Smooth muscle cell (in vitro differentiated cells): ENCODE measurements around the gene SLC29A1. TPM values are rescaled to one million over a fixed set of nuclear protein-coding genes. Genes with fewer than 3 reads are reported as not detected.

Source experiments
- DNase-seq: peaks from one replicate; lab custom pipeline; 2025; ENCODE audit not compliant: unreplicated experiment; lab: John Stamatoyannopoulos, UW
- H2AFZ ChIP-seq: fragments of 200-600 bp; sonication (generic); 2 replicates; pipeline ENCODE4 v1.6.0; 2016; ENCODE audit warnings: antibody characterized with exemption, low read depth, mild to moderate bottlenecking
- H3F3A ChIP-seq: fragments of 200-600 bp; sonication (generic); 2 replicates; pipeline ENCODE4 v1.6.0; 2017; ENCODE audit warnings: antibody characterized with exemption, low read depth
- H3K27ac ChIP-seq: fragments of 200-600 bp; sonication (generic); 2 replicates; pipeline ENCODE4 v1.5.1; 2016; ENCODE audit warnings: low read depth, mild to moderate bottlenecking
- H3K27me3 ChIP-seq: fragments of 200-600 bp; sonication (generic); 2 replicates; pipeline ENCODE4 v1.6.1; 2016; ENCODE audit warnings: low read depth, mild to moderate bottlenecking
- H3K36me3 ChIP-seq: fragments of 200-600 bp; sonication (generic); 2 replicates; pipeline ENCODE4 v1.5.1; 2016; ENCODE audit warnings: low read depth
- H3K4me1 ChIP-seq: fragments of 200-600 bp; sonication (generic); 2 replicates; pipeline ENCODE4 v1.5.1; 2016; ENCODE audit warnings: low read depth
- H3K4me2 ChIP-seq: fragments of 200-600 bp; sonication (generic); 2 replicates; pipeline ENCODE4 v1.6.0; 2016; ENCODE audit warnings: mild to moderate bottlenecking
- H3K4me3 ChIP-seq: fragments of 200-600 bp; sonication (generic); 2 replicates; pipeline ENCODE4 v1.5.1; 2016; ENCODE audit warnings: mild to moderate bottlenecking
- H3K79me2 ChIP-seq: fragments of 200-600 bp; sonication (generic); 2 replicates; pipeline ENCODE4 v1.6.0; 2016; ENCODE audit warnings: low read depth, mild to moderate bottlenecking
- H3K9ac ChIP-seq: fragments of 200-600 bp; sonication (generic); 2 replicates; pipeline ENCODE4 v1.6.0; 2016; ENCODE audit warnings: low read depth
- H3K9me3 ChIP-seq: fragments of 200-600 bp; sonication (generic); replicated peaks from 2 replicates; pipeline ENCODE4 v1.5.1; 2016; ENCODE audit warnings: low read depth
- H4K20me1 ChIP-seq: fragments of 200-600 bp; sonication (generic); 2 replicates; pipeline ENCODE4 v1.6.0; 2016; ENCODE audit warnings: low read depth
- WGBS: methylation state at CpG from one replicate; pipeline ENCODE4 v1.1.7; 2016; ENCODE audit warnings: low lambda C conversion rate; 5-methylcytosine and 5-hydroxymethylcytosine counted together
- polyA plus RNA-seq: library from polyadenylated mRNA; unstranded; fragments of >200 nt; fragmentation: Nextera tagmentation; extraction: Ambion mirVana; gene quantifications from 2 replicates; pipeline ENCODE4 v1.2.1, GENCODE V29; 2016
- total RNA-seq: library from RNA; depleted of rRNA; stranded (reverse); fragments of >200 nt; gene quantifications from 2 replicates; pipeline ENCODE4 v1.2.3, GENCODE V29; 2014
- TF ChIP-seq, protein P1 (sequence below): fragments of 200-600 bp; sonication (generic); IDR thresholded peaks from 2 replicates; pipeline ENCODE4 v1.5.1; 2017; ENCODE audit warnings: borderline replicate concordance, mild to moderate bottlenecking, antibody characterized with exemption; ENCODE audit not compliant: insufficient read depth, poor library complexity, severe bottlenecking

SLC29A1 gene
- total and polyA plus RNA-seq, 2 experiments from 2014 or later, result 7.4 to 8.0 TPM

DNA sequence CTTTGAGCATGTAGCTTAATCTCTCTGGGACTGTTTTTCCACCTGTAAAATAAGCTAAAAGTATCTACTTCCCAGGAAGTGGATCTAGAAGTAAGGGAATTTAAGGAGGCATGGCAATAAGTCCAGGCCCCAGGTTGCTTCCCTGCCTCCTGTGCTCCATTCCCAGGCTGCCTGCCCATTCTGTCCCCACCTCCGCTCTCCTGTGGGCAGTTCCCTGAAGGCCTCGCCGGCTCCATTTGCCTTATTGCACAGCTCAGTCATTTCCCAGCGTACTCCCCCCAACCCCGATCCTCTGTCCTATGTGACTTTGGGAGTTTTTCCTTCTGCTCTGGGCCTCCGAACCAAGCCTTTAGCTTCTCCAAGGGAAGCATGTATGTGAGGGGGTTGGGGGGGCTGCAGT is 4.6 kb downstream of the SLC29A1 start:
- no peaks in the 10 kb centered on the region for H3K79me2 ChIP-seq
- DNase-seq, result no peak
- H3K36me3 ChIP-seq, result no peaks in the 10 kb centered on the region
- no peak overlapping the region for H3K9ac ChIP-seq
- H3K9me3 ChIP-seq, result no peaks in the 10 kb centered on the region
- H3K4me1 ChIP-seq, result peaks cover 20% of the 10 kb centered on the region
- H4K20me1 ChIP-seq, result no peaks in the 10 kb centered on the region
- H3K27ac ChIP-seq, result no peak overlapping the region
- TF ChIP-seq, protein P1, sequence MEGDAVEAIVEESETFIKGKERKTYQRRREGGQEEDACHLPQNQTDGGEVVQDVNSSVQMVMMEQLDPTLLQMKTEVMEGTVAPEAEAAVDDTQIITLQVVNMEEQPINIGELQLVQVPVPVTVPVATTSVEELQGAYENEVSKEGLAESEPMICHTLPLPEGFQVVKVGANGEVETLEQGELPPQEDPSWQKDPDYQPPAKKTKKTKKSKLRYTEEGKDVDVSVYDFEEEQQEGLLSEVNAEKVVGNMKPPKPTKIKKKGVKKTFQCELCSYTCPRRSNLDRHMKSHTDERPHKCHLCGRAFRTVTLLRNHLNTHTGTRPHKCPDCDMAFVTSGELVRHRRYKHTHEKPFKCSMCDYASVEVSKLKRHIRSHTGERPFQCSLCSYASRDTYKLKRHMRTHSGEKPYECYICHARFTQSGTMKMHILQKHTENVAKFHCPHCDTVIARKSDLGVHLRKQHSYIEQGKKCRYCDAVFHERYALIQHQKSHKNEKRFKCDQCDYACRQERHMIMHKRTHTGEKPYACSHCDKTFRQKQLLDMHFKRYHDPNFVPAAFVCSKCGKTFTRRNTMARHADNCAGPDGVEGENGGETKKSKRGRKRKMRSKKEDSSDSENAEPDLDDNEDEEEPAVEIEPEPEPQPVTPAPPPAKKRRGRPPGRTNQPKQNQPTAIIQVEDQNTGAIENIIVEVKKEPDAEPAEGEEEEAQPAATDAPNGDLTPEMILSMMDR, result no peak
- H3K4me3 ChIP-seq, result no peak overlapping the region
- no peak overlapping the region for H2AFZ ChIP-seq
- no peaks in the 10 kb centered on the region for H3F3A ChIP-seq
- H3K27me3 ChIP-seq, result no peaks in the 10 kb centered on the region
- WGBS, result 95% methylated on average over 6 of the region's 6 CpGs
- H3K4me2 ChIP-seq, result no peak overlapping the region

DNA sequence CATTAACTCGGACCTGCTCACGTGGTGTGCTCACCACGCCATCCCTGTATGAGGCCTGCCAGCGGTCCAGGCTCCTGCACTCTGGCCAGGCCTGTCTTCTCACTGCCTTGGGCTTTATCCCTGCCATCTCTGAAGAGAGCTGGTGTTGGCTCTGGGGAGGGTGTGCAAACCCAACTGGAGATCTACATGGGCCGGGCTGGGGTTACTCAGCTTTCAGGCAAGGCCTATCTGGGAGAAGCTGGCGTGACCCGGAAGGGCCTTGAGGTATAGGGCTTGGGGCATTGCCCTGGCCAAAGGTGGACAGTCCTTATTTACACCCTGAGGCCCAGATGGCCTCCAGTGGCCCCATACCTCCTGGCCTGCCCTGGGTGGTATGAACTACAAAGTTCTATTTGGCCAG is 5.0 kb downstream of the SLC29A1 start:
- Histone ChIP-seq H3K4me3 (no peak overlapping the region), H3F3A (no peaks in the 10 kb centered on the region), H3K4me2 (no peak overlapping the region), H3K36me3 (no peaks in the 10 kb centered on the region), H3K27me3 (no peaks in the 10 kb centered on the region), H2AFZ (no peak overlapping the region), H3K4me1 (peaks cover 19% of the 10 kb centered on the region), H4K20me1 (no peaks in the 10 kb centered on the region), H3K79me2 (no peaks in the 10 kb centered on the region), H3K27ac (no peak overlapping the region), H3K9me3 (no peaks in the 10 kb centered on the region), H3K9ac (no peak overlapping the region)
- TF ChIP-seq, protein P1, result no peak
- no peak for DNase-seq
- WGBS, result 94% methylated on average over 7 of the region's 7 CpGs

DNA sequence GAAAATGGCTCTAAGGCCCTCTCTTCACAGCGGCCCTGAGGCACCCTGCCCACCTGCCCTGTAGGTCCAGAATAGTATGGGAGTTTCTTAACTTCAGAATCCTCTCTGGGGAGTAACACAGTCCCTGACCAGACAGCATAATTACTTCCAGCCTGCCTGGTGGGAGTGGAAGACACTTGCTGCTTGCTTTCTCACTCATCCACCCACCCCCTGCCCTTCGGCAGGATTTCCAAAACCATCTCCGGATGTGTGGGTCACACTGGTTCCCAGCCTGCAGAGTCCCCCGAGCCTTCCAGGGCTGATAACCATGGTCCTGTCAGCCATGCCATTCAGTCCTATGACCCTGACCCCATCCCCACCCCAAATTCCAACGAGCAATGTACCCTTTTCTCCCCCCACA is 5.4 kb downstream of the SLC29A1 start:
- Histone ChIP-seq H2AFZ (no peak overlapping the region), H3K27me3 (no peaks in the 10 kb centered on the region), H3K4me1 (peaks cover 19% of the 10 kb centered on the region), H3K79me2 (no peaks in the 10 kb centered on the region), H3K4me3 (no peak overlapping the region), H3K9ac (no peak overlapping the region), H4K20me1 (no peaks in the 10 kb centered on the region), H3K27ac (no peak overlapping the region), H3F3A (no peaks in the 10 kb centered on the region), H3K4me2 (no peak overlapping the region), H3K36me3 (no peaks in the 10 kb centered on the region), H3K9me3 (no peaks in the 10 kb centered on the region)
- 74% methylated on average over 5 of the region's 5 CpGs for WGBS
- no peak for DNase-seq
- TF ChIP-seq, protein P1, result no peak

DNA sequence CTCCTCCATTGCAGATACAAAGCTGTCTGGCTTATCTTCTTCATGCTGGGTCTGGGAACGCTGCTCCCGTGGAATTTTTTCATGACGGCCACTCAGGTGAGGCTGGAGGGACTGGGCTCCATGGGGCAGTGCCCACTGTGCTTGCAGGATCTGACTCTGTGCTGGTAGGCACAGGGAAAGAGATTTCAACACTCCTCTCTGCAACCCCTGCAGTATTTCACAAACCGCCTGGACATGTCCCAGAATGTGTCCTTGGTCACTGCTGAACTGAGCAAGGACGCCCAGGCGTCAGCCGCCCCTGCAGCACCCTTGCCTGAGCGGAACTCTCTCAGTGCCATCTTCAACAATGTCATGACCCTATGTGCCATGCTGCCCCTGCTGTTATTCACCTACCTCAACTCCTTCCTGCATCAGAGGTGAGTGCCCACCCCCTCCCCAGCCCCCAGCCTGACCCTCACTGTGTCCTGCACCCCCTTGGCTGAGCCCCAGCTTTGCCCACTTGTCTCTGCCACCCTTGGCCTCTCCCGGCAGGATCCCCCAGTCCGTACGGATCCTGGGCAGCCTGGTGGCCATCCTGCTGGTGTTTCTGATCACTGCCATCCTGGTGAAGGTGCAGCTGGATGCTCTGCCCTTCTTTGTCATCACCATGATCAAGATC is 6.1 kb downstream of the SLC29A1 start:
- H3K4me1 ChIP-seq, result peaks cover 21% of the 10 kb centered on the region
- TF ChIP-seq, protein P1, result no peak
- H3K9me3 ChIP-seq, result no peaks in the 10 kb centered on the region
- no peaks in the 10 kb centered on the region for H3K27me3 ChIP-seq
- H3K9ac ChIP-seq, result no peak overlapping the region
- no peak for DNase-seq
- H3K4me3 ChIP-seq, result no peak overlapping the region
- no peak overlapping the region for H2AFZ ChIP-seq
- H3K4me2 ChIP-seq, result no peak overlapping the region
- no peaks in the 10 kb centered on the region for H3K79me2 ChIP-seq
- H4K20me1 ChIP-seq, result no peaks in the 10 kb centered on the region
- no peaks in the 10 kb centered on the region for H3K36me3 ChIP-seq
- H3K27ac ChIP-seq, result no peak overlapping the region
- WGBS, result 90% methylated on average over 11 of the region's 11 CpGs
- H3F3A ChIP-seq, result no peaks in the 10 kb centered on the region
